ENCODE results near the gene PCSK5. TPM values are rescaled to one million over a fixed set of nuclear protein-coding genes. Genes with fewer than 3 reads are reported as not detected.

The PCSK5 gene
- total and polyA plus RNA-seq, 2 experiments from 2014 or later, result 59.1 to 71.7 TPM

GRCh38 chr9:75889977-75890471 lies 449 bp upstream of the PCSK5 start:
- WGBS (ENCODE audit: low lambda C conversion rate, missing lambda C conversion rate), result 1% methylated on average over 24 of the region's 24 CpGs

GRCh38 chr9:75891277-75891741 lies 836 bp downstream of the PCSK5 start:
- Histone ChIP-seq H3K79me2 (peaks cover 60% of the 10 kb centered on the region), H4K20me1 (ENCODE audit: insufficient read depth, poor library complexity, severe bottlenecking) (peaks cover 17% of the 10 kb centered on the region), H3K4me3 (peak overlapping the region; percentile 90), H3K27ac (peak overlapping the region; percentile 91), H3K36me3 (replicated peaks; ENCODE audit: insufficient read depth, low read depth) (no peaks in the 10 kb centered on the region), H3K9me3 (ENCODE audit: low read depth) (no peaks in the 10 kb centered on the region), H3K4me1 (ENCODE audit: insufficient read depth) (peaks cover 11% of the 10 kb centered on the region), H3K9me2 (replicated peaks; ENCODE audit: insufficient read depth) (no peaks in the 10 kb centered on the region), H3K4me2 (peak overlapping the region; percentile 81), H2AFZ (peak overlapping the region; percentile 57), H3K27me3 (no peaks in the 10 kb centered on the region)
- WGBS (ENCODE audit: low lambda C conversion rate, missing lambda C conversion rate), result under 1% methylated on average over 27 of the region's 28 CpGs
- peak; percentile 67 for DNase-seq (ENCODE audit: low spot score)
- TF ChIP-seq EZH2 (IDR thresholded peaks at IDR 0.05; ENCODE audit: borderline replicate concordance) (no peak), EZH2phosphoT487 (IDR thresholded peaks at IDR 0.05; ENCODE audit: low read depth, severe bottlenecking, unreplicated experiment) (no peak), CTCF (IDR thresholded peaks at IDR 0.05; ENCODE audit: poor library complexity) (no peak)

More at GRCh38 chr9:75889977-75890471, 449 bp upstream of the PCSK5 start:
- Histone ChIP-seq H3K4me2 (peak overlapping the region; percentile 79), H3K79me2 (peaks cover 47% of the 10 kb centered on the region), H2AFZ (peak overlapping the region; percentile 81), H3K9me2 (replicated peaks; ENCODE audit: insufficient read depth) (no peaks in the 10 kb centered on the region), H4K20me1 (ENCODE audit: insufficient read depth, poor library complexity, severe bottlenecking) (peaks cover 16% of the 10 kb centered on the region), H3K4me1 (ENCODE audit: insufficient read depth) (peaks cover 6% of the 10 kb centered on the region), H3K4me3 (peak overlapping the region; percentile 70), H3K9me3 (ENCODE audit: low read depth) (no peaks in the 10 kb centered on the region), H3K27me3 (no peaks in the 10 kb centered on the region), H3K27ac (peak overlapping the region; percentile 77), H3K36me3 (replicated peaks; ENCODE audit: insufficient read depth, low read depth) (no peaks in the 10 kb centered on the region)
- DNase-seq (ENCODE audit: low spot score), result peak; percentile 65
- TF ChIP-seq CTCF (IDR thresholded peaks at IDR 0.05; ENCODE audit: poor library complexity) (no peak), EZH2 (IDR thresholded peaks at IDR 0.05; ENCODE audit: borderline replicate concordance) (no peak), EZH2phosphoT487 (IDR thresholded peaks at IDR 0.05; ENCODE audit: low read depth, severe bottlenecking, unreplicated experiment) (no peak)

GRCh38 chr9:75891771-75892215 lies 1.3 kb downstream of the PCSK5 start:
- TF ChIP-seq EZH2 (IDR thresholded peaks at IDR 0.05; ENCODE audit: borderline replicate concordance) (no peak), EZH2phosphoT487 (IDR thresholded peaks at IDR 0.05; ENCODE audit: low read depth, severe bottlenecking, unreplicated experiment) (no peak), CTCF (IDR thresholded peaks at IDR 0.05; ENCODE audit: poor library complexity) (no peak)
- Histone ChIP-seq H3K9me3 (ENCODE audit: low read depth) (no peaks in the 10 kb centered on the region), H3K4me1 (ENCODE audit: insufficient read depth) (peaks cover 16% of the 10 kb centered on the region), H3K79me2 (peaks cover 64% of the 10 kb centered on the region), H3K36me3 (replicated peaks; ENCODE audit: insufficient read depth, low read depth) (no peaks in the 10 kb centered on the region), H3K4me3 (peak overlapping the region; percentile 90), H2AFZ (peak overlapping the region; percentile 57), H3K4me2 (peak overlapping the region; percentile 81), H3K27ac (peak overlapping the region; percentile 91), H3K9me2 (replicated peaks; ENCODE audit: insufficient read depth) (no peaks in the 10 kb centered on the region), H4K20me1 (ENCODE audit: insufficient read depth, poor library complexity, severe bottlenecking) (peaks cover 17% of the 10 kb centered on the region), H3K27me3 (no peaks in the 10 kb centered on the region)
- peak; percentile 38 for DNase-seq (ENCODE audit: low spot score)
- WGBS (ENCODE audit: low lambda C conversion rate, missing lambda C conversion rate), result under 1% methylated on average over 25 of the region's 32 CpGs
